Endothelial cell of umbilical vein (primary cell): Measurements from ENCODE around the gene RGS7. TPM values are rescaled to one million over a fixed set of nuclear protein-coding genes. Genes with fewer than 3 reads are reported as not detected.

Experiments
- BruUV-seq: library from RNA; stranded (reverse); fragments of 400-500 nt; replicated peaks from 2 replicates; lab custom pipeline; 2021; lab: Mats Ljungman, UMichigan
- CTCF ChIA-PET: fragments of 300-600, 350-600 bp; sonication (Branson Sonifier 250); formaldehyde crosslinking; loops from one replicate; lab custom pipeline; 2021; ENCODE audit warnings: antibody characterized with exemption, inconsistent platforms; lab: Charles Lee
- POLR2A ChIA-PET: fragments of 300-600, 350-600 bp; sonication (Branson Sonifier 250); formaldehyde crosslinking; loops from one replicate; lab custom pipeline; 2021; ENCODE audit warnings: antibody characterized with exemption, inconsistent platforms; lab: Charles Lee
- DNase-seq: peaks from one replicate; pipeline ENCODE4 v3.0.0-alpha.2; 2011; ENCODE audit warnings: low read depth, low spot score
- FAIRE-seq: peaks from 2 replicates; lab custom pipeline; 2011; peaks lifted over from hg19 to GRCh38; lab: Jason Lieb, UNC
- H2AFZ ChIP-seq: 2 replicates; pipeline ENCODE4 v1.6.0; 2012; ENCODE audit warnings: low read depth, low read length, control low read depth, inconsistent platforms
- H3K27ac ChIP-seq: 2 replicates; pipeline ENCODE4 v1.5.1; 2011; ENCODE audit warnings: low read depth, mild to moderate bottlenecking, control low read depth, low read length, moderate library complexity; ENCODE audit not compliant: insufficient read depth
- H3K27me3 ChIP-seq, 2 experiments: 2 replicates each; pipeline versions ENCODE4 v1.6.0 to v1.6.1; 2011; ENCODE audit warnings: low read length in 2 of 2, mixed read lengths in 1 of 2; ENCODE audit not compliant: control insufficient read depth in 2 of 2, insufficient read depth in 2 of 2
- H3K36me3 ChIP-seq, 2 experiments: 2 replicates in 1 of 2; 3 replicates in 1 of 2; pipeline ENCODE4 v1.5.1; 2011; ENCODE audit warnings: low read length in 2 of 2, mild to moderate bottlenecking in 1 of 2, moderate library complexity in 1 of 2; ENCODE audit not compliant: control insufficient read depth in 2 of 2, insufficient read depth in 2 of 2; ENCODE audit errors: extremely low read depth in 1 of 2
- H3K4me1 ChIP-seq: 3 replicates; pipeline ENCODE4 v1.5.1; 2011; ENCODE audit warnings: mild to moderate bottlenecking, low read length; ENCODE audit not compliant: control insufficient read depth, insufficient read depth; ENCODE audit errors: extremely low read depth
- H3K4me2 ChIP-seq: 2 replicates; pipeline ENCODE4 v1.6.1; 2011; ENCODE audit warnings: low read length, control low read depth, mixed read lengths; ENCODE audit not compliant: insufficient read depth
- H3K4me3 ChIP-seq, 3 experiments: fragments of 200-600 bp in 1 of 3; sonication (generic), shearing (Covaris generic) in 1 of 3; replicated peaks in 1 of 3; 2 replicates each; pipeline ENCODE4 v1.5.1; 2011 to 2016; ENCODE audit warnings: control low read depth in 3 of 3, low read length in 3 of 3, mild to moderate bottlenecking in 2 of 3, inconsistent platforms in 1 of 3, low read depth in 1 of 3, moderate library complexity in 1 of 3; ENCODE audit not compliant: insufficient read depth in 1 of 3
- H3K79me2 ChIP-seq: 2 replicates; pipeline ENCODE4 v1.6.0; 2012; ENCODE audit warnings: low read length, inconsistent platforms; ENCODE audit not compliant: control insufficient read depth, insufficient read depth
- H3K9ac ChIP-seq: replicated peaks from 2 replicates; pipeline ENCODE3; 2011; ENCODE audit warnings: low read length, control low read depth; ENCODE audit not compliant: insufficient read depth; ENCODE audit errors: extremely low read depth
- H3K9me1 ChIP-seq: replicated peaks from 3 replicates; pipeline ENCODE4 v1.6.0; 2011; ENCODE audit warnings: mild to moderate bottlenecking, low read length; ENCODE audit not compliant: control insufficient read depth, insufficient read depth; ENCODE audit errors: extremely low read depth
- H3K9me3 ChIP-seq: replicated peaks from 2 replicates; pipeline ENCODE4 v1.5.1; 2012; ENCODE audit warnings: low read length, inconsistent platforms; ENCODE audit not compliant: control insufficient read depth, insufficient read depth
- H4K20me1 ChIP-seq: replicated peaks from 2 replicates; pipeline ENCODE3; 2011; ENCODE audit warnings: mild to moderate bottlenecking, low read length; ENCODE audit not compliant: control insufficient read depth, insufficient read depth; ENCODE audit errors: extremely low read depth
- JUN ChIP-seq: IDR thresholded peaks from 2 replicates; pipeline ENCODE4 v1.6.1; 2011; ENCODE audit warnings: borderline replicate concordance, low read depth; ENCODE audit not compliant: insufficient read length, insufficient read depth
- POLR2AphosphoS5 ChIP-seq: IDR thresholded peaks from 2 replicates; pipeline ENCODE4 v1.6.1; 2012; ENCODE audit warnings: low read depth, mild to moderate bottlenecking, control low read depth, low read length, moderate library complexity; ENCODE audit not compliant: insufficient read depth
- dilution Hi-C: fragments of 300-500 bp; cut with MboI; formaldehyde crosslinking; loops from one replicate; pipeline ENCODE4 v1.15.0; 2019; ENCODE audit warnings: low sequenced_read_pairs; ENCODE audit not compliant: extremely low pct_ligation_motif_present
- intact Hi-C: fragments of 100-400 bp; cut with micrococcal nuclease; formaldehyde crosslinking; loops from one replicate; pipeline ENCODE4 v1.10.0; 2022
- polyA plus RNA-seq, 4 experiments: library from polyadenylated mRNA; depleted of rRNA in 3 of 4; stranded (reverse) in 3 of 4; unstranded in 1 of 4; fragments of >200 nt; gene quantifications; 2 replicates each; pipeline versions ENCODE4 v1.2.1 to v1.2.3, GENCODE V29; 2011 to 2012; ENCODE audit warnings: missing spikeins in 1 of 4
- total RNA-seq: library from RNA; stranded (reverse); gene quantifications from 2 replicates; pipeline ENCODE4 v1.2.3, GENCODE V29; 2021
- TF ChIP-seq, protein P1 (sequence below): IDR thresholded peaks from 2 replicates; pipeline ENCODE4 v1.6.1; 2011; ENCODE audit not compliant: insufficient read depth, insufficient read length

Gene RGS7
- total and polyA plus RNA-seq, 2 donors (not counting 3 experiments of a cell fraction or from before 2014, with no cell fraction given) = 0.43 to 0.44 TPM

- Histone ChIP-seq H3K36me3 (no peaks in the 10 kb centered on the region), H3K4me2 (no peak overlapping the region), H3K79me2 (no peaks in the 10 kb centered on the region), H3K9ac (no peak overlapping the region), H3K4me3 (no peak overlapping the region), H3K27ac (no peak overlapping the region), H3K9me3 (no peaks in the 10 kb centered on the region), H3K4me1 (no peaks in the 10 kb centered on the region), H2AFZ (no peak overlapping the region), H3K9me1 (no peaks in the 10 kb centered on the region), H4K20me1 (no peaks in the 10 kb centered on the region), H3K27me3 (no peaks in the 10 kb centered on the region)
- no TSS peak for BruUV-seq
- dilution Hi-C loops (no loop called here), intact Hi-C loops (no loop called here)
- ChIA-PET POLR2A (no interaction called here), CTCF (interaction anchor here (1.2 kb wide), 1 partner anchor 255 kb away, joined by 3 read pairs; no protein-coding TSS in a partner anchor)
- no peak for DNase-seq
- TF ChIP-seq, protein P1, sequence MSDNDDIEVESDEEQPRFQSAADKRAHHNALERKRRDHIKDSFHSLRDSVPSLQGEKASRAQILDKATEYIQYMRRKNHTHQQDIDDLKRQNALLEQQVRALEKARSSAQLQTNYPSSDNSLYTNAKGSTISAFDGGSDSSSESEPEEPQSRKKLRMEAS = no peak
- no peak for TF ChIP-seq POLR2AphosphoS5
- no peak for FAIRE-seq
Observed at GRCh38 chr1:241136389-241136788, 220.6 kb downstream of the RGS7 start.

- no peak overlapping the region for H3K4me3 ChIP-seq
- ChIA-PET POLR2A (no interaction called here), CTCF (no interaction called here)
- no peak for TF ChIP-seq JUN
- no peaks in the 10 kb centered on the region for H4K20me1 ChIP-seq
- FAIRE-seq (no peak), DNase-seq (no peak)
- no peak overlapping the region for H2AFZ ChIP-seq
- H3K27ac ChIP-seq = no peak overlapping the region
- no peaks in the 10 kb centered on the region for H3K9me3 ChIP-seq
- no peaks in the 10 kb centered on the region for H3K79me2 ChIP-seq
- no peak overlapping the region for H3K4me2 ChIP-seq
- BruUV-seq = no TSS peak
- H3K4me1 ChIP-seq = no peaks in the 10 kb centered on the region
- no peaks in the 10 kb centered on the region for H3K27me3 ChIP-seq
- intact Hi-C loops (no loop called here), dilution Hi-C loops (no loop called here)
- H3K9me1 ChIP-seq = no peaks in the 10 kb centered on the region
- H3K9ac ChIP-seq = no peak overlapping the region
- H3K36me3 ChIP-seq = no peaks in the 10 kb centered on the region
Observed at GRCh38 chr1:241131636-241132194, 225.3 kb downstream of the RGS7 start.
